ENCODE measurements around the gene SSPN. TPM values are rescaled to one million over a fixed set of nuclear protein-coding genes. Genes with fewer than 3 reads are reported as not detected.

SSPN gene
- total RNA-seq, 4 donors from 2014 or later, result 4.5 to 19.0 (median 11.8) TPM

DNA sequence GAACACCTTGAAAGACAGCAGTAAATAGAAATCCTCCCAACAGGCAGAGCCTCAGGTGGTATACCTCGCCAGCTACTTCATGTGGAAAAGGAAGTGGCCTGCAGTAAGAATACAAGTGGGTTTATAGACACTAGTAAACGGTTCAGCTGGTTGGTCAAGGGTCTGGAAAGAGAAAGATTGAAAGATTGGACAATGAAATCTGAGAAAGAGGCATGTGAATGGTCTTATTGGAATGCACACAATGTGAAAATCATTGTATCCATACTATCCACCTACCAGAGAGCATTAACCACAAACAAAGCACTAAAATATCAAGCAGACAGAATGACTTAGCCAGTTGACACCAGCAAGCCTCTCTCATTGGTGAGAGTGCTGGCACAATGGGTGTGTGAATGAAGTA lies 98.2 kb downstream of the SSPN start:
- Histone ChIP-seq H3K36me3 (no peaks in the 10 kb centered on the region), H3K27ac (no peak overlapping the region), H3K9me3 (no peaks in the 10 kb centered on the region), H3K4me3 (no peak overlapping the region), H3K4me1 (peaks cover 7% of the 10 kb centered on the region), H3K27me3 (no peaks in the 10 kb centered on the region)
- 81% methylated on average over 2 of the region's 2 CpGs for WGBS
- TF ChIP-seq POLR2A (IDR thresholded peaks at IDR 0.05) (no peak), POLR2AphosphoS5 (IDR thresholded peaks at IDR 0.05) (no peak), EP300 (IDR thresholded peaks at IDR 0.05) (no peak)
- TF ChIP-seq, protein P1, sequence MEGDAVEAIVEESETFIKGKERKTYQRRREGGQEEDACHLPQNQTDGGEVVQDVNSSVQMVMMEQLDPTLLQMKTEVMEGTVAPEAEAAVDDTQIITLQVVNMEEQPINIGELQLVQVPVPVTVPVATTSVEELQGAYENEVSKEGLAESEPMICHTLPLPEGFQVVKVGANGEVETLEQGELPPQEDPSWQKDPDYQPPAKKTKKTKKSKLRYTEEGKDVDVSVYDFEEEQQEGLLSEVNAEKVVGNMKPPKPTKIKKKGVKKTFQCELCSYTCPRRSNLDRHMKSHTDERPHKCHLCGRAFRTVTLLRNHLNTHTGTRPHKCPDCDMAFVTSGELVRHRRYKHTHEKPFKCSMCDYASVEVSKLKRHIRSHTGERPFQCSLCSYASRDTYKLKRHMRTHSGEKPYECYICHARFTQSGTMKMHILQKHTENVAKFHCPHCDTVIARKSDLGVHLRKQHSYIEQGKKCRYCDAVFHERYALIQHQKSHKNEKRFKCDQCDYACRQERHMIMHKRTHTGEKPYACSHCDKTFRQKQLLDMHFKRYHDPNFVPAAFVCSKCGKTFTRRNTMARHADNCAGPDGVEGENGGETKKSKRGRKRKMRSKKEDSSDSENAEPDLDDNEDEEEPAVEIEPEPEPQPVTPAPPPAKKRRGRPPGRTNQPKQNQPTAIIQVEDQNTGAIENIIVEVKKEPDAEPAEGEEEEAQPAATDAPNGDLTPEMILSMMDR (IDR thresholded peaks at IDR 0.05), result no peak
- DNase-seq (ENCODE audit: low spot score in 2 of 2), result no peak

GRCh38 chr12:26295001-26295400 lies 99.6 kb downstream of the SSPN start:
- Histone ChIP-seq H3K4me3 (no peak overlapping the region), H3K27me3 (no peaks in the 10 kb centered on the region), H3K27ac (no peak overlapping the region), H3K9me3 (no peaks in the 10 kb centered on the region), H3K4me1 (peaks cover 11% of the 10 kb centered on the region), H3K36me3 (no peaks in the 10 kb centered on the region)
- WGBS, result 71% methylated on average over 4 of the region's 4 CpGs
- no peak for DNase-seq (ENCODE audit: low spot score in 2 of 2)
- TF ChIP-seq POLR2AphosphoS5 (IDR thresholded peaks at IDR 0.05) (no peak), POLR2A (IDR thresholded peaks at IDR 0.05) (no peak), EP300 (IDR thresholded peaks at IDR 0.05) (no peak)
- TF ChIP-seq, protein P1 (IDR thresholded peaks at IDR 0.05), result no peak

DNA sequence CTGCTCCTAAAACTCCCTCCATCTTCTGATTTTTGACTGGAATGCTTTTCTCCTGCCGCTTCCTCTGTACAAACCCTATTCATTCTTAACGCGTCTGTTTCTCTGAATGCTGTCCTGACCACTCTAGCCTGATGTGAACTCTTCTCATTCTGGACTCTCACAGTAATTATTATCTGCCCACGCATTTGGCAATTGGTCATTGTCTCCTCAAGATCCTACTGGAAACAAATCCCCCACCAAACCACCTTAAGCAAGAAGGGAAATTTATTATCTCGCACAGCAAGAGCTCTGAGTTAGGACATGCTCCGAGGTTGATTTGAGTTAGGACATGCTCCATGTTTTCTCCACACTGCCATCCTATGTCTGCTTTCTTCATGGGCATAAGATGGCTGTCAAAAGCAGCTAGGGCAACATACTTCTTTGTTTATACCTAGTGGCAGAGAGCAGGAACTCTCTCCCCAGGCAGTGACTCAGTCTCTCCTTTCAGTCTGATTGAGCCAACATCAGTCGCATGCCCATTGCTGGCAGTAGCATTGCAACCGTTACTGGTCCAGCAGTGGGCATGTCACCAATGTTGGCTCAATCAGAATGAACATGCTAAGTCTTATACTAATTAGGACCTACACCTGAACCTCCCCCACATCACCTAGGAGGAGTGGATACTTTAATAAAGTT lies 102.2 kb downstream of the SSPN start:
- Histone ChIP-seq H3K27ac (no peak overlapping the region), H3K9me3 (no peaks in the 10 kb centered on the region), H3K4me1 (peaks cover 11% of the 10 kb centered on the region), H3K27me3 (no peaks in the 10 kb centered on the region), H3K4me3 (no peak overlapping the region), H3K36me3 (no peaks in the 10 kb centered on the region)
- DNase-seq (ENCODE audit: low spot score in 2 of 2), result no peak
- TF ChIP-seq, protein P1 (IDR thresholded peaks at IDR 0.05), result no peak
- TF ChIP-seq EP300 (IDR thresholded peaks at IDR 0.05) (no peak), POLR2A (IDR thresholded peaks at IDR 0.05) (no peak), POLR2AphosphoS5 (IDR thresholded peaks at IDR 0.05) (no peak)
- 75% methylated on average over 8 of the region's 8 CpGs for WGBS

- TF ChIP-seq, protein P1 (IDR thresholded peaks at IDR 0.05), result peak in 1 of 2 donors; percentile 10
- TF ChIP-seq POLR2AphosphoS5 (IDR thresholded peaks at IDR 0.05), result no peak
These were observed 103.6 kb downstream of the SSPN start for GRCh38 chr12:26298785-26299621.

GRCh38 chr12:26299751-26300150 lies 104.4 kb downstream of the SSPN start:
- no peaks in the 10 kb centered on the region for H3K36me3 ChIP-seq
- peak overlapping the region; percentile 42 for H3K27ac ChIP-seq
- WGBS, result 91% methylated on average over 1 of the region's 1 CpG
- no peak for TF ChIP-seq EP300 (IDR thresholded peaks at IDR 0.05)
- no peak for TF ChIP-seq POLR2A (IDR thresholded peaks at IDR 0.05)
- TF ChIP-seq, protein P1 (IDR thresholded peaks at IDR 0.05), result no peak
- no peak for TF ChIP-seq POLR2AphosphoS5 (IDR thresholded peaks at IDR 0.05)
- H3K4me1 ChIP-seq, result peaks cover 11% of the 10 kb centered on the region
- no peaks in the 10 kb centered on the region for H3K9me3 ChIP-seq
- H3K4me3 ChIP-seq, result no peak overlapping the region
- no peaks in the 10 kb centered on the region for H3K27me3 ChIP-seq
- no peak for DNase-seq (ENCODE audit: low spot score in 2 of 2)

More at GRCh38 chr12:26298785-26299621, 103.6 kb downstream of the SSPN start:
- 19% methylated on average over 6 of the region's 6 CpGs for WGBS
- no peaks in the 10 kb centered on the region for H3K36me3 ChIP-seq
- H3K4me1 ChIP-seq, result peaks cover 11% of the 10 kb centered on the region
- H3K4me3 ChIP-seq, result peak overlapping the region; percentile 29
- H3K27me3 ChIP-seq, result no peaks in the 10 kb centered on the region
- H3K27ac ChIP-seq, result peak overlapping the region; percentile 42
- no peaks in the 10 kb centered on the region for H3K9me3 ChIP-seq
- DNase-seq (ENCODE audit: low spot score in 2 of 2), result no peak
